GM12878 (cell line): Measurements from ENCODE around the gene SCLY.

Experiments used
- EZH2 ChIP-seq: IDR thresholded peaks from 2 replicates; pipeline ENCODE4 v1.6.1; 2012; ENCODE audit warnings: low read depth, mild to moderate bottlenecking, control low read depth, inconsistent platforms, low read length, borderline replicate concordance; ENCODE audit not compliant: control insufficient read depth
- JUNB ChIP-seq: IDR thresholded peaks from 2 replicates; pipeline ENCODE4 v1.6.1; 2016; ENCODE audit warnings: antibody characterized with exemption, mild to moderate bottlenecking
- JUND ChIP-seq: IDR thresholded peaks from 2 replicates; pipeline ENCODE4 v1.6.1; 2012; ENCODE audit warnings: low read depth, mild to moderate bottlenecking, low read length, improper control_type of control experiment, moderate library complexity
- MEF2A ChIP-seq: IDR thresholded peaks from 2 replicates; pipeline ENCODE4 v1.6.1; 2011; ENCODE audit warnings: low read depth, mild to moderate bottlenecking, low read length, moderate library complexity; ENCODE audit not compliant: insufficient read depth
- POLR2A ChIP-seq: IDR thresholded peaks from 2 replicates; pipeline ENCODE4 v1.6.1; 2011; ENCODE audit warnings: low read depth, mild to moderate bottlenecking, low read length
- RFX5 ChIP-seq: IDR thresholded peaks from 2 replicates; pipeline ENCODE4 v1.6.1; 2011; ENCODE audit warnings: low read depth, low read length, improper control_type of control experiment
- SREBF2 ChIP-seq: IDR thresholded peaks from 2 replicates; pipeline ENCODE4 v1.6.1; 2012; ENCODE audit warnings: mild to moderate bottlenecking, low read length
- SUZ12 ChIP-seq: fragments of 200-600 bp; sonication (generic); IDR thresholded peaks from one replicate; pipeline ENCODE4 v1.6.1; 2018; ENCODE audit warnings: antibody characterized with exemption, mild to moderate bottlenecking; ENCODE audit not compliant: unreplicated experiment
- TF ChIP-seq, protein P1 (sequence below): IDR thresholded peaks from 2 replicates; pipeline ENCODE4 v1.6.1; 2012; ENCODE audit warnings: mild to moderate bottlenecking, low read depth, low read length
- TF ChIP-seq, protein P2 (sequence below): IDR thresholded peaks from 2 replicates; pipeline ENCODE4 v1.6.1; 2011; ENCODE audit warnings: borderline replicate concordance, low read depth, mild to moderate bottlenecking, moderate library complexity, mixed read lengths, low read length; ENCODE audit not compliant: insufficient read depth; ENCODE audit errors: extremely low read length
- TF ChIP-seq, protein P3 (sequence below), 3 experiments: IDR thresholded peaks in 2 of 3; conservative IDR thresholded peaks in 1 of 3; 2 replicates each; pipeline ENCODE4 v1.5.1; 2011; ENCODE audit warnings: low read depth in 3 of 3, low read length in 3 of 3, mild to moderate bottlenecking in 3 of 3, control low read depth in 2 of 3, moderate library complexity in 2 of 3, inconsistent platforms in 1 of 3, mixed read lengths in 1 of 3; ENCODE audit not compliant: control insufficient read depth in 2 of 3, insufficient read depth in 1 of 3; ENCODE audit errors: extremely low read depth in 1 of 3
- TF ChIP-seq, protein P4 (sequence below): IDR thresholded peaks from 2 replicates; pipeline ENCODE4 v1.6.1; 2012; ENCODE audit warnings: low read length, inconsistent platforms
- TF ChIP-seq, protein P5 (sequence below): IDR thresholded peaks from 2 replicates; pipeline ENCODE4 v1.6.1; 2012; ENCODE audit warnings: low read depth, low read length, improper control_type of control experiment

DNA sequence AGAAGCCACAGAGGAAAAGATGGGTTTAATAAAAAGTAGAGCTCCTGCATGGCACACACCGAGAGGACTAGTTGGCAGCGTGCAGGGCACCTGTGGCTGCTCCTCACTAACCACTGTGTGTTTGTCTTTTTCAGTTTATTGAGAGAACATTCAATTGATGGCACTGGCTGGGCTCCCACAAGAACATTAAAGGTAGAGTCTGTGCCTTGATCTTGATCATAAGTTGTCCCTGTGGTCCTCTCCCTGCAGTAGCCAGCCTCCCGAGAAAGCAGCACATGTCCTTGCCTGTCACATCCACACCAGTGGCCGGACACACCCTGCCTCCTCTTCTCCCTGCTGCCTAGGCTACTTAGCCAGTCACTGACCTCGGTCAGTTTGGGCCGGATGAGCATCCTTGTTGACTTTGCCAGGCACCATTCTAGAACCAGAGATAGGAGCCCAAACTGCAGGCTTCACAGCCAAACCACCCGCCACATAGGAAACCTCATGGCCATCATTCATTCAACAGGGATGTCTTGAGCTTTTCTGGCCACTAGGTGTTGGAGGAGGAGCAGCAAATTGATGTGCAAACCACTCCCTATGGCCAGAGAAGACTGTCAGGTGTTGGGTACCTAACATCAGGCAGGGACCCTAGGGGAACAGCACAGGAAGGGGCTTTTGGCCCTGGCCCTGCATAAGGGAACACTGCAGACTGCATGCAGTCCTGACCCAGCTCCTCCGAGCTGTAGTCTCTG, 30.2 kb upstream of the SCLY start:
- TF ChIP-seq EZH2 = no peak
- no peak for TF ChIP-seq MEF2A
- no peak for TF ChIP-seq JUNB
- TF ChIP-seq JUND = no peak
- TF ChIP-seq, protein P1, sequence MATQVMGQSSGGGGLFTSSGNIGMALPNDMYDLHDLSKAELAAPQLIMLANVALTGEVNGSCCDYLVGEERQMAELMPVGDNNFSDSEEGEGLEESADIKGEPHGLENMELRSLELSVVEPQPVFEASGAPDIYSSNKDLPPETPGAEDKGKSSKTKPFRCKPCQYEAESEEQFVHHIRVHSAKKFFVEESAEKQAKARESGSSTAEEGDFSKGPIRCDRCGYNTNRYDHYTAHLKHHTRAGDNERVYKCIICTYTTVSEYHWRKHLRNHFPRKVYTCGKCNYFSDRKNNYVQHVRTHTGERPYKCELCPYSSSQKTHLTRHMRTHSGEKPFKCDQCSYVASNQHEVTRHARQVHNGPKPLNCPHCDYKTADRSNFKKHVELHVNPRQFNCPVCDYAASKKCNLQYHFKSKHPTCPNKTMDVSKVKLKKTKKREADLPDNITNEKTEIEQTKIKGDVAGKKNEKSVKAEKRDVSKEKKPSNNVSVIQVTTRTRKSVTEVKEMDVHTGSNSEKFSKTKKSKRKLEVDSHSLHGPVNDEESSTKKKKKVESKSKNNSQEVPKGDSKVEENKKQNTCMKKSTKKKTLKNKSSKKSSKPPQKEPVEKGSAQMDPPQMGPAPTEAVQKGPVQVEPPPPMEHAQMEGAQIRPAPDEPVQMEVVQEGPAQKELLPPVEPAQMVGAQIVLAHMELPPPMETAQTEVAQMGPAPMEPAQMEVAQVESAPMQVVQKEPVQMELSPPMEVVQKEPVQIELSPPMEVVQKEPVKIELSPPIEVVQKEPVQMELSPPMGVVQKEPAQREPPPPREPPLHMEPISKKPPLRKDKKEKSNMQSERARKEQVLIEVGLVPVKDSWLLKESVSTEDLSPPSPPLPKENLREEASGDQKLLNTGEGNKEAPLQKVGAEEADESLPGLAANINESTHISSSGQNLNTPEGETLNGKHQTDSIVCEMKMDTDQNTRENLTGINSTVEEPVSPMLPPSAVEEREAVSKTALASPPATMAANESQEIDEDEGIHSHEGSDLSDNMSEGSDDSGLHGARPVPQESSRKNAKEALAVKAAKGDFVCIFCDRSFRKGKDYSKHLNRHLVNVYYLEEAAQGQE = no peak
- TF ChIP-seq POLR2A = no peak
- TF ChIP-seq, protein P2, sequence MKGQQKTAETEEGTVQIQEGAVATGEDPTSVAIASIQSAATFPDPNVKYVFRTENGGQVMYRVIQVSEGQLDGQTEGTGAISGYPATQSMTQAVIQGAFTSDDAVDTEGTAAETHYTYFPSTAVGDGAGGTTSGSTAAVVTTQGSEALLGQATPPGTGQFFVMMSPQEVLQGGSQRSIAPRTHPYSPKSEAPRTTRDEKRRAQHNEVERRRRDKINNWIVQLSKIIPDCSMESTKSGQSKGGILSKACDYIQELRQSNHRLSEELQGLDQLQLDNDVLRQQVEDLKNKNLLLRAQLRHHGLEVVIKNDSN = no peak
- TF ChIP-seq SUZ12 = no peak
- TF ChIP-seq, protein P3, sequence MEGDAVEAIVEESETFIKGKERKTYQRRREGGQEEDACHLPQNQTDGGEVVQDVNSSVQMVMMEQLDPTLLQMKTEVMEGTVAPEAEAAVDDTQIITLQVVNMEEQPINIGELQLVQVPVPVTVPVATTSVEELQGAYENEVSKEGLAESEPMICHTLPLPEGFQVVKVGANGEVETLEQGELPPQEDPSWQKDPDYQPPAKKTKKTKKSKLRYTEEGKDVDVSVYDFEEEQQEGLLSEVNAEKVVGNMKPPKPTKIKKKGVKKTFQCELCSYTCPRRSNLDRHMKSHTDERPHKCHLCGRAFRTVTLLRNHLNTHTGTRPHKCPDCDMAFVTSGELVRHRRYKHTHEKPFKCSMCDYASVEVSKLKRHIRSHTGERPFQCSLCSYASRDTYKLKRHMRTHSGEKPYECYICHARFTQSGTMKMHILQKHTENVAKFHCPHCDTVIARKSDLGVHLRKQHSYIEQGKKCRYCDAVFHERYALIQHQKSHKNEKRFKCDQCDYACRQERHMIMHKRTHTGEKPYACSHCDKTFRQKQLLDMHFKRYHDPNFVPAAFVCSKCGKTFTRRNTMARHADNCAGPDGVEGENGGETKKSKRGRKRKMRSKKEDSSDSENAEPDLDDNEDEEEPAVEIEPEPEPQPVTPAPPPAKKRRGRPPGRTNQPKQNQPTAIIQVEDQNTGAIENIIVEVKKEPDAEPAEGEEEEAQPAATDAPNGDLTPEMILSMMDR (IDR thresholded peaks at IDR 0.05 in 2 of 3, conservative IDR thresholded peaks at IDR 0.05 in 1 of 3; ENCODE audit: control insufficient read depth in 2 of 3, extremely low read depth in 1 of 3, insufficient read depth in 1 of 3, low read depth in 3 of 3, low read length in 3 of 3) = no peak
- TF ChIP-seq, protein P4, sequence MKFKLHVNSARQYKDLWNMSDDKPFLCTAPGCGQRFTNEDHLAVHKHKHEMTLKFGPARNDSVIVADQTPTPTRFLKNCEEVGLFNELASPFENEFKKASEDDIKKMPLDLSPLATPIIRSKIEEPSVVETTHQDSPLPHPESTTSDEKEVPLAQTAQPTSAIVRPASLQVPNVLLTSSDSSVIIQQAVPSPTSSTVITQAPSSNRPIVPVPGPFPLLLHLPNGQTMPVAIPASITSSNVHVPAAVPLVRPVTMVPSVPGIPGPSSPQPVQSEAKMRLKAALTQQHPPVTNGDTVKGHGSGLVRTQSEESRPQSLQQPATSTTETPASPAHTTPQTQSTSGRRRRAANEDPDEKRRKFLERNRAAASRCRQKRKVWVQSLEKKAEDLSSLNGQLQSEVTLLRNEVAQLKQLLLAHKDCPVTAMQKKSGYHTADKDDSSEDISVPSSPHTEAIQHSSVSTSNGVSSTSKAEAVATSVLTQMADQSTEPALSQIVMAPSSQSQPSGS = no peak
- TF ChIP-seq, protein P5, sequence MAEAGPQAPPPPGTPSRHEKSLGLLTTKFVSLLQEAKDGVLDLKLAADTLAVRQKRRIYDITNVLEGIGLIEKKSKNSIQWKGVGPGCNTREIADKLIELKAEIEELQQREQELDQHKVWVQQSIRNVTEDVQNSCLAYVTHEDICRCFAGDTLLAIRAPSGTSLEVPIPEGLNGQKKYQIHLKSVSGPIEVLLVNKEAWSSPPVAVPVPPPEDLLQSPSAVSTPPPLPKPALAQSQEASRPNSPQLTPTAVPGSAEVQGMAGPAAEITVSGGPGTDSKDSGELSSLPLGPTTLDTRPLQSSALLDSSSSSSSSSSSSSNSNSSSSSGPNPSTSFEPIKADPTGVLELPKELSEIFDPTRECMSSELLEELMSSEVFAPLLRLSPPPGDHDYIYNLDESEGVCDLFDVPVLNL = no peak
- TF ChIP-seq RFX5 = no peak
- no peak for TF ChIP-seq SREBF2
